CD14-positive monocyte (primary cell): Measurements from ENCODE around the gene SMARCC1. TPM values are rescaled to one million over a fixed set of nuclear protein-coding genes. Genes with fewer than 3 reads are reported as not detected.

Experiments
- DNase-seq, 3 donors: peaks; one replicate each; pipeline ENCODE4 v3.0.0-alpha.2; 2011 to 2022
- H2AFZ ChIP-seq: 2 replicates; pipeline ENCODE4 v1.6.0; 2012; ENCODE audit warnings: mild to moderate bottlenecking, low read depth, low read length, inconsistent platforms; ENCODE audit not compliant: insufficient read depth, poor library complexity, severe bottlenecking
- H3K27ac ChIP-seq, 2 donors: 1 replicate in 1 of 2; 2 replicates in 1 of 2; pipeline ENCODE4 v1.5.1; 2012 to 2013; ENCODE audit warnings: low read length in 2 of 2, control low read depth in 1 of 2, inconsistent platforms in 1 of 2, low read depth in 1 of 2, mild to moderate bottlenecking in 1 of 2
- H3K27me3 ChIP-seq, 2 donors: one replicate each; pipeline versions ENCODE4 v1.6.0 to v1.6.1; 2011 to 2013; ENCODE audit warnings: low read length in 2 of 2; ENCODE audit not compliant: control insufficient read depth in 2 of 2, insufficient read depth in 2 of 2
- H3K36me3 ChIP-seq, 2 donors: replicated peaks in 1 of 2; 1 replicate in 1 of 2; 2 replicates in 1 of 2; pipeline versions ENCODE4 v1.5.1 to v1.6.1; 2012 to 2013; ENCODE audit warnings: low read length in 2 of 2, control low read depth in 1 of 2, inconsistent platforms in 1 of 2, mild to moderate bottlenecking in 1 of 2; ENCODE audit not compliant: insufficient read depth in 2 of 2, control insufficient read depth in 1 of 2
- H3K4me1 ChIP-seq, 2 donors: 1 replicate in 1 of 2; 2 replicates in 1 of 2; pipeline versions ENCODE4 v1.5.1 to v1.6.1; 2012 to 2013; ENCODE audit warnings: low read length in 2 of 2, control low read depth in 1 of 2, inconsistent platforms in 1 of 2, mild to moderate bottlenecking in 1 of 2, moderate library complexity in 1 of 2; ENCODE audit not compliant: insufficient read depth in 2 of 2, control insufficient read depth in 1 of 2
- H3K4me2 ChIP-seq: replicated peaks from 2 replicates; pipeline ENCODE3; 2012; ENCODE audit warnings: low read length, moderate library complexity, mild to moderate bottlenecking; ENCODE audit not compliant: poor library complexity, severe bottlenecking; ENCODE audit errors: extremely low read depth
- H3K4me3 ChIP-seq, 3 experiments: fragments of 200-600 bp in 1 of 3; sonication (generic) in 1 of 3; replicated peaks in 1 of 3; 1 replicate in 2 of 3; 2 replicates in 1 of 3; pipeline ENCODE4 v1.5.1; 2011 to 2013; ENCODE audit warnings: low read length in 3 of 3, mild to moderate bottlenecking in 3 of 3, control low read depth in 2 of 3, low read depth in 2 of 3, inconsistent platforms in 1 of 3, moderate library complexity in 1 of 3
- H3K79me2 ChIP-seq: 2 replicates; pipeline ENCODE4 v1.6.0; 2012; ENCODE audit warnings: mild to moderate bottlenecking, control low read depth, inconsistent platforms, low read length, moderate library complexity; ENCODE audit not compliant: insufficient read depth
- H3K9ac ChIP-seq: 2 replicates; pipeline ENCODE4 v1.6.0; 2017; ENCODE audit warnings: low read length, mild to moderate bottlenecking; ENCODE audit not compliant: insufficient read depth, poor library complexity, severe bottlenecking
- H3K9me3 ChIP-seq, 2 donors: replicated peaks in 1 of 2; 1 replicate in 1 of 2; 2 replicates in 1 of 2; pipeline versions ENCODE4 v1.5.1 to v1.6.1; 2012 to 2013; ENCODE audit warnings: low read length in 2 of 2, control low read depth in 1 of 2; ENCODE audit not compliant: control insufficient read depth in 1 of 2, insufficient read depth in 1 of 2
- H4K20me1 ChIP-seq: 2 replicates; pipeline ENCODE4 v1.6.0; 2012; ENCODE audit warnings: mild to moderate bottlenecking, low read length, control low read depth, moderate library complexity; ENCODE audit not compliant: insufficient read depth
- H3K27ac Mint-ChIP-seq, 7 donors: one replicate each; pipeline ENCODE4 v1.8.0; 2020; ENCODE audit warnings: mild to moderate bottlenecking in 7 of 7, mixed read lengths in 7 of 7, moderate library complexity in 6 of 7, inconsistent platforms in 2 of 7
- H3K27me3 Mint-ChIP-seq, 3 donors: one replicate each; pipeline ENCODE4 v1.8.0; 2021 to 2022; ENCODE audit warnings: low read depth in 3 of 3, mild to moderate bottlenecking in 3 of 3, mixed read lengths in 3 of 3, moderate library complexity in 3 of 3, inconsistent platforms in 1 of 3
- H3K36me3 Mint-ChIP-seq, 2 donors: one replicate each; pipeline ENCODE4 v1.8.0; 2020; ENCODE audit warnings: mixed read lengths in 2 of 2, inconsistent platforms in 1 of 2, mild to moderate bottlenecking in 1 of 2
- H3K4me1 Mint-ChIP-seq: one replicate; pipeline ENCODE4 v1.8.0; 2020; ENCODE audit warnings: mild to moderate bottlenecking, mixed read lengths
- H3K4me3 Mint-ChIP-seq, 2 donors: one replicate each; pipeline ENCODE4 v1.8.0; 2020; ENCODE audit warnings: mild to moderate bottlenecking in 2 of 2, mixed read lengths in 2 of 2, moderate library complexity in 1 of 2
- H3K9me3 Mint-ChIP-seq, 7 donors: one replicate each; pipeline ENCODE4 v1.8.0; 2020 to 2022; ENCODE audit warnings: mixed read lengths in 7 of 7, mild to moderate bottlenecking in 6 of 7, moderate library complexity in 6 of 7, inconsistent platforms in 2 of 7
- CTCF ChIP-seq: fragments of 200-600 bp; IDR thresholded peaks from one replicate; pipeline ENCODE4 v1.8.0; 2022; ENCODE audit warnings: antibody characterized with exemption, mild to moderate bottlenecking
- WGBS: methylation state at CpG from one replicate; pipeline ENCODE4 v1.1.5; 2013; ENCODE audit warnings: missing lambda C conversion rate; ENCODE audit not compliant: insufficient coverage; 5-methylcytosine and 5-hydroxymethylcytosine counted together
- intact Hi-C, 2 donors: fragments of 100-400 bp; cut with micrococcal nuclease; formaldehyde crosslinking; loops; one replicate each; pipeline versions ENCODE4 v1.15.0 to v1.15.1; 2023
- polyA plus RNA-seq, 3 donors: library from polyadenylated mRNA; depleted of rRNA in 1 of 3; unstranded in 2 of 3; stranded (reverse) in 1 of 3; fragments of 300-500 nt in 2 of 3; fragments of >200 nt in 1 of 3; fragmentation: Illumina TruSeq in 2 of 3; gene quantifications; 1 replicate in 2 of 3; 2 replicates in 1 of 3; pipeline ENCODE4 v1.2.3, GENCODE V29; 2012 to 2021

SMARCC1 gene
- polyA plus RNA-seq, 3 donors = 8.8 to 33.5 (median 20.5) TPM

GRCh38 chr3:47605652-47606051 lies 176.0 kb downstream of the SMARCC1 start:
- TF ChIP-seq CTCF = no peak
- Mint-ChIP-seq H3K36me3 (peaks cover 63 to 92% of the 10 kb centered on the region in 2 donors), H3K4me3 (no peak overlapping the region), H3K27me3 (no peaks in the 10 kb centered on the region), H3K4me1 (no peaks in the 10 kb centered on the region), H3K27ac (peak overlapping the region in 1 of 7 donors; percentile 58), H3K9me3 (no peaks in the 10 kb centered on the region)
- no peaks in the 10 kb centered on the region for H3K79me2 ChIP-seq
- H2AFZ ChIP-seq = no peak overlapping the region
- intact Hi-C loops = no loop called here
- no CpG with 5 or more reads among the region's 2 CpGs for WGBS
- no peaks in the 10 kb centered on the region for H3K9me3 ChIP-seq
- H3K4me2 ChIP-seq = no peak overlapping the region
- peaks cover 6% of the 10 kb centered on the region for H4K20me1 ChIP-seq
- no peaks in the 10 kb centered on the region for H3K4me1 ChIP-seq
- H3K9ac ChIP-seq = no peak overlapping the region
- H3K27ac ChIP-seq = no peak overlapping the region
- peaks cover 62 to 98% of the 10 kb centered on the region in 2 donors for H3K36me3 ChIP-seq
- DNase-seq = no peak
- no peak overlapping the region for H3K4me3 ChIP-seq
- no peaks in the 10 kb centered on the region for H3K27me3 ChIP-seq

GRCh38 chr3:47604145-47604544 lies 177.5 kb downstream of the SMARCC1 start:
- Mint-ChIP-seq H3K27me3 (no peaks in the 10 kb centered on the region), H3K9me3 (peaks cover 0 to 1% (median 0%) of the 10 kb centered on the region in 7 donors), H3K36me3 (peaks cover 60 to 81% of the 10 kb centered on the region in 2 donors), H3K4me3 (no peak overlapping the region), H3K4me1 (no peaks in the 10 kb centered on the region), H3K27ac (no peak overlapping the region)
- Histone ChIP-seq H3K27me3 (no peaks in the 10 kb centered on the region), H3K9me3 (no peaks in the 10 kb centered on the region), H3K4me1 (no peaks in the 10 kb centered on the region), H3K79me2 (no peaks in the 10 kb centered on the region), H3K4me3 (no peak overlapping the region), H4K20me1 (peaks cover 6% of the 10 kb centered on the region), H2AFZ (no peak overlapping the region), H3K27ac (no peak overlapping the region), H3K9ac (no peak overlapping the region), H3K36me3 (peaks cover 51 to 98% of the 10 kb centered on the region in 2 donors), H3K4me2 (no peak overlapping the region)
- TF ChIP-seq CTCF = no peak
- intact Hi-C loops = no loop called here
- WGBS = no CpG with 5 or more reads among the region's 2 CpGs
- DNase-seq = no peak
